IPS-NIHi7 (cell line): ENCODE measurements around the gene IPPK.

Source experiments
- DNase-seq: peaks from one replicate; pipeline ENCODE4 v3.0.0; 2012; ENCODE audit warnings: mixed read lengths; ENCODE audit errors: extremely low spot score

IPPK gene

GRCh38 chr9:92686954-92687353, 17.0 kb upstream of the IPPK start:
- peak; percentile 41 for DNase-seq

- no peak for DNase-seq
Measured at GRCh38 chr9:92685022-92685421, 15.1 kb upstream of the IPPK start.

GRCh38 chr9:92682269-92682668, 12.3 kb upstream of the IPPK start:
- DNase-seq, result no peak

- DNase-seq, result no peak
Measured at GRCh38 chr9:92680166-92681119, 10.5 kb upstream of the IPPK start.

- no peak for DNase-seq
Measured at GRCh38 chr9:92679413-92680165, 9.7 kb upstream of the IPPK start.

- DNase-seq, result no peak
Measured at GRCh38 chr9:92671323-92671722, 1.4 kb upstream of the IPPK start.

GRCh38 chr9:92669527-92669889, 423 bp downstream of the IPPK start:
- peak; percentile 40 for DNase-seq

GRCh38 chr9:92668746-92669526, 995 bp downstream of the IPPK start:
- peak; percentile 51 for DNase-seq

- DNase-seq, result no peak
Measured at GRCh38 chr9:92666912-92667532, 2.9 kb downstream of the IPPK start.

- DNase-seq, result no peak
Measured at GRCh38 chr9:92666236-92666635, 3.7 kb downstream of the IPPK start.

GRCh38 chr9:92665836-92666235, 4.1 kb downstream of the IPPK start:
- no peak for DNase-seq

- no peak for DNase-seq
Measured at GRCh38 chr9:92664394-92665152, 5.4 kb downstream of the IPPK start.

GRCh38 chr9:92663951-92664350, 6.0 kb downstream of the IPPK start:
- DNase-seq, result no peak

GRCh38 chr9:92663126-92663525, 6.8 kb downstream of the IPPK start:
- DNase-seq, result no peak

- no peak for DNase-seq
Measured at GRCh38 chr9:92661743-92662142, 8.2 kb downstream of the IPPK start.

GRCh38 chr9:92661127-92661526, 8.8 kb downstream of the IPPK start:
- no peak for DNase-seq

GRCh38 chr9:92660266-92660665, 9.7 kb downstream of the IPPK start:
- DNase-seq, result no peak

- peak; percentile 33 for DNase-seq
Measured at GRCh38 chr9:92659601-92660000, 10.3 kb downstream of the IPPK start.

- no peak for DNase-seq
Measured at GRCh38 chr9:92658611-92659010, 11.3 kb downstream of the IPPK start.

- no peak for DNase-seq
Measured at GRCh38 chr9:92658176-92658575, 11.8 kb downstream of the IPPK start.
